ENCODE results near the gene RAX2. TPM values are rescaled to one million over a fixed set of nuclear protein-coding genes. Genes with fewer than 3 reads are reported as not detected.

Gene RAX2
- total RNA-seq, 6 experiments from 2014 or later: not detected

GRCh38 chr19:3774621-3775373 lies 2.8 kb upstream of the RAX2 start:
- no peak for TF ChIP-seq POLR2A (IDR thresholded peaks at IDR 0.05)
- TF ChIP-seq CTCF (IDR thresholded peaks at IDR 0.05): no peak
- 30% methylated on average over 2 of the region's 25 CpGs for WGBS (ENCODE audit: insufficient coverage, low coverage, low lambda C conversion rate, missing lambda C conversion rate)
- Histone ChIP-seq H3K27ac (no peak overlapping the region), H3K4me3 (no peak overlapping the region), H3K36me3 (no peaks in the 10 kb centered on the region), H3K4me1 (no peaks in the 10 kb centered on the region), H3K27me3 (no peaks in the 10 kb centered on the region), H3K9me3 (no peaks in the 10 kb centered on the region)
- no peak for DNase-seq
- ATAC-seq: no peak
- intact Hi-C loops (cut with DNase I): no loop called here

- Histone ChIP-seq H3K9me3 (no peaks in the 10 kb centered on the region), H3K27me3 (no peaks in the 10 kb centered on the region), H3K4me1 (no peaks in the 10 kb centered on the region), H3K27ac (no peak overlapping the region), H3K36me3 (no peaks in the 10 kb centered on the region), H3K4me3 (no peak overlapping the region)
- WGBS (ENCODE audit: insufficient coverage, low coverage, low lambda C conversion rate, missing lambda C conversion rate): 71% methylated on average over 12 of the region's 12 CpGs
- intact Hi-C loops (cut with DNase I): no loop called here
- TF ChIP-seq CTCF (IDR thresholded peaks at IDR 0.05) (no peak), POLR2A (IDR thresholded peaks at IDR 0.05) (no peak)
- DNase-seq: no peak
- no peak for ATAC-seq
Measured at GRCh38 chr19:3773814-3774515, 1.9 kb upstream of the RAX2 start.

GRCh38 chr19:3771000-3771905 lies 775 bp downstream of the RAX2 start:
- H3K27ac ChIP-seq: no peak overlapping the region
- H3K36me3 ChIP-seq: peaks cover 0 to 11% (median 0%) of the 10 kb centered on the region in 4 donors
- no peak for DNase-seq
- H3K27me3 ChIP-seq: no peaks in the 10 kb centered on the region
- no peaks in the 10 kb centered on the region for H3K9me3 ChIP-seq
- TF ChIP-seq CTCF (IDR thresholded peaks at IDR 0.05) (no peak), POLR2A (IDR thresholded peaks at IDR 0.05) (no peak)
- no peak overlapping the region for H3K4me3 ChIP-seq
- H3K4me1 ChIP-seq: no peaks in the 10 kb centered on the region
- WGBS (ENCODE audit: insufficient coverage, low coverage, low lambda C conversion rate, missing lambda C conversion rate): 65% methylated on average over 4 of the region's 35 CpGs
- intact Hi-C loops (cut with DNase I): no loop called here
- ATAC-seq: no peak

DNA sequence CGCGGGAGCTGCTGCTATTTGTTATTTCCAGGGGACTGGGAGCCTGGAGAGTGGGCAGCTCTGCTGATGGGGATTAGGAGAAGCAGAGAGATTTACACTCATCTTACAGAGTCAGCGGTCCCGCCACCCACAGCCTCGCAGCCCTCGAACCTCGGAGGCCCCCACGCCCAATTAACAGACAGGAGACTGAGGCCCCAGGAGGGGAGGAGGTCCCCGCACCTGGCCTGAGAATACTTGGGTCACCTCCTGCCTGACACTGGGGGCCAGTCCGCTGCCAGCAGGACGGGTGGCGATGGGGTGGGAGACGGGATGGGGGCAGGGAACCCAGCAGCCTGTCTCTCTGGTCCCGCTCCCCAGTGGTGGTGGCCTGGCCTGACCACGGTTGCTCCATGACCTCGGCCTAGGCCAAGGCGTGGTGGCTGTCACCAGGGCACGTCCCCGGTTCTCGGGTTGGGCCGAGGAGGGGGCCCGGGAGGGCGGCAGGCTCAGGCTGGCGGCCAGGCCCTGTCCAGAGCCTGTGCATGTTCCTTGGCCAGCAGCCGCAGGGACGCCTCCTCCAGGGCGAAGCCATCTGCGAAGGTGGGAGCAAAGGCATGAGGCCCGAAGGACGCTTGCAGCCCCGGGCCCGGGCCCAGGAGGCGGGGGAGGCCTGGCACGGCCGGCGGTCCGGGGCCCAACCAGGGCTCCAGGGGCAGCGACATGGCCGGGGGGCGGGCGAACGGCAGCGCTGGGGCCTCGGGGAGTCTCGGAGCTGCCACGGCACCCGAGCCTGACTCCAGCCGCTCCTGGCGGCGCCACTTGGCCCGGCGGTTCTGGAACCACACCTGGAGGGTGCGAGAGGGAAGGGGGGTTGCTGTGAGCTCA lies 1.7 kb downstream of the RAX2 start:
- Histone ChIP-seq H3K4me1 (no peaks in the 10 kb centered on the region), H3K27me3 (no peaks in the 10 kb centered on the region), H3K27ac (no peak overlapping the region), H3K9me3 (no peaks in the 10 kb centered on the region), H3K36me3 (peaks cover 0 to 16% (median 0%) of the 10 kb centered on the region in 4 donors), H3K4me3 (no peak overlapping the region)
- DNase-seq (no peak), ATAC-seq (peak in 2 of 4 donors; percentile 5 to 16)
- TF ChIP-seq CTCF (IDR thresholded peaks at IDR 0.05) (no peak), POLR2A (IDR thresholded peaks at IDR 0.05) (no peak)
- intact Hi-C loops (cut with DNase I): no loop called here
- no CpG with 5 or more reads among the region's 53 CpGs for WGBS (ENCODE audit: insufficient coverage, low coverage, low lambda C conversion rate, missing lambda C conversion rate)
